Activated T-cell treated with anti-CD3 and anti-CD28 coated beads for 24 hours (primary cell): ENCODE data around the gene AIMP1.
"Not testable (repeated sequence)": the region's sequence is repeated elsewhere in the genome, so short reads cannot be mapped to it uniquely, and the experiment has no call there.

Experiments
- DNase-seq: peaks from one replicate; pipeline ENCODE4 v3.0.0-alpha.2; 2020; ENCODE audit warnings: low read depth

The AIMP1 gene

DNA sequence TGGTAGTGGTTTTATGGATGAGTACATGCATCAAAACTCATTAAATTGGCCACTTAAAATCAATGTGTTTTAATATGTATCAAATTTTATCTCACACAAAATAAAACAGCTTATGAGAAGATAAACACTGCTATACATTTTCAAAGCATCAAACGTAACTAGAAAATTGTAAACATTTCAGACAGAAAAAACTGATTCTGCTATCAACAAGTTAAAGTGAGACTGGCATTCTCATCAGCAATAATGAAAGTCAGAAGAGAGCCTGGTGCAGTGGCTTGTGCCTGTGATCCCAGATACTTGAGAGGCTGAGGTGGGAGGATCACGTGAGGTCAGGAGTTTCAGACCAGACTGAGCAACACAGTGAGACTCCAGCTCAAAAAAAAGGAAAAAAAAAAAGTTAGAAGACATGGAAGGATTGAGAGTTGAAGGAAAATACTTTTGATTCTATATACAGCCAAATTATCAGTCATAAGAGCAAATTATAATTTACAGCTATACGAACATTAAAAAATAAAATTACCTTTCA is 3.3 kb upstream of the AIMP1 start:
- no peak for DNase-seq

DNA sequence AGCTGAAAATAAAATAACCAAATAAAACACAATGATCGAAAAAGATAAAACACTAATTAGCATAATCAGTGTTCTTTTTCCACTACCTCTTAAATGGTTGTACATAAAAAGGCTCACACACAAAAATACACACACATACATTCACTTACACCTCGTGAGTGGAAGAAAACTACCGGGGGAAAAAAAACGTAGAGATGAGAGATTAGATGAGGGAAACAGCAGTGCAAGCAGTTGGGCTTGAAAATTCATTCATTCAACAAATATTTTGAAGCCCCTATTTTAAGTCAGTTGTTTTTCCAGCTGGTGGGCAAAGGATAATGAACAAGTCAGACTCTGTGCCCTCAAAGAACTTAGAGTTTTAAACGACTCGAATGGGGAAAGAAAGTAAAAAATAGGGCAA is 1.4 kb upstream of the AIMP1 start:
- no peak for DNase-seq

DNA sequence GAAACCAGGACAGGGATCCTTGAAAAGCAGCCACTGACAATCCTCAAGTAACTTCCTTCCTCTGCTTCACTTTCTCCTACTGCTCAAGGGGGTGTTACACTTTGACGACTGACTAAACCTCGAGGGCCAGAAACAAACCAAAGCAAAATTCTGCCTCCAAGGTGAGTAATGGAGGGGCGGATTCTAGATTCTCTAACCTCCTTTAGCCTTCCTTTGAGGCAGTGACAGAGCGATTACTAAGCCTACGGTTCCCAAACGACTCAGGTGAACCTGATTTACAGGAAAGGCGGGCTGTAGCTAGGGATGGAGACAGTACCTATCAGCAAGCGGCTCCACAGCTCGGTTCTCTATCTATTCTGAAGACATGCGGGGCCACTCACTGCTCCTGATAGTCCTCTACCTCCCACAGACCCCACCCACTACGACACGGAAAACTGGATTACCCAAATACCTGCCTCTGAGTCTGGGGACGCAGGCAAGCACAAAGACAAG is 828 bp upstream of the AIMP1 start:
- DNase-seq: peak; percentile 42

DNA sequence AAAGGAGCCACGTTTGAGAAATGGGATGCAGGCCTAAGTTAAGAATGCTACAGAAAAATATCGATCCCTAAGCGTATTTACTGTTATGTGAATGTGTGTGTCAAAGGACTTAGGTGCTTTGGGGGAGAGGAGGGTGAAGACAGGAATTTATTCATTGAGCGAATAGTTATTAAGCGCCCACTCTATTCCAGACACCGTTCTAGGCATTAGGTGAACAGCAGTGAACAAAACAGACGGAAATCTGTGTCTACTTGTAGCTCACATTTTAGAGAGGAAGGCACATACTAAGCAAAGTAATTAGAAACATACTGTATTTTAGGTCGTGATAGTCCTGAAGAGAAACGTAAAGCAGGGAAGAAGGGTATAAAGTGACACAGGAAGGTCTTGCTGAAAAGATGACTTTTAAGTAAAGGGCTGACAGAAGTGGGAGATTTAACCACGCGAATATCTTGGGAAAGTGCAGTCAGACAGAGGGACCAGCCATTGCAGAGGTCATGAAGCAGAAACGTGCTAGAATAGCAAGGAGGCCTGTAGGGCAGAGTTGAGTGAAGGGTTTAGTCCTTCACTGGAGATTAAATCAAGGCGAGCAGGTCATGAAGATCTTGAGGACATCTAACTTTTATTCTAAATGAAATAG is 541 bp downstream of the AIMP1 start:
- DNase-seq: no peak

DNA sequence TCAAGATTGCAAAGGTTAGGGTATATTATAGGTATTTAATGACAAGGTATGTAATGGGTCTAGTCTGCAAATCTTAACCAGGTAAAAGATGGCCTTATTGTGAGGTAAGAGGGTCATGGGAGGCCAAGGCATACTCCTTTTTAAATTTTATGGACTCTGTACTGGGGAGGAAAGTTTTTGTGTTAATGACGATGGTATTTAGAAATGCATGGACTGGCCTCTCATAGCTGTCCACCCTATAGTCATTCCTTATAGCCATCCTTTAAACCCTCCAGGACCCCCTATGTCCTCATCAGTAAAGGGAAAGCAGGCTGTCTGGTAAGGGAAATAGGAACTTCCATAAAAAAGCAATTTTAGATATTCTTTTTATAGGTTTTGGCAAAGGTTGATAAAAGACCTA is 1.5 kb downstream of the AIMP1 start:
- no peak for DNase-seq

DNA sequence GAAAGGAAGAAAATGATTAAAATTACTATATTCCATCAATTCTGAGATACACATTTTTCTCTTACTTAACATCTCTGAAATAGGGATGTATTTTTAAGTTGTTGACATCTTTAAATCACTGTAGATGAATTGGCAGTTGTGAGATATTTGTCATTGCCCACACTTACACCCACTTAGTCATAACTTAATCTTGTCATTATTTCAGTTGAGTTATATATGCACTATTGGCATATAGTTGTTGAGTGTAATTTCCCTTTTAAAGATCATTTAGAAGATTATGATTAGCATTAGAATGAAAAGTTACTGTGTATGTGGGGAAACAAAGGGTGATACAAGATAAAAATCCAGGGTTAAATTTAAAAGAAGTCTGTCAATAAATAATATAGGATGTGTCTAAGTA is 2.2 kb downstream of the AIMP1 start:
- DNase-seq: no peak

DNA sequence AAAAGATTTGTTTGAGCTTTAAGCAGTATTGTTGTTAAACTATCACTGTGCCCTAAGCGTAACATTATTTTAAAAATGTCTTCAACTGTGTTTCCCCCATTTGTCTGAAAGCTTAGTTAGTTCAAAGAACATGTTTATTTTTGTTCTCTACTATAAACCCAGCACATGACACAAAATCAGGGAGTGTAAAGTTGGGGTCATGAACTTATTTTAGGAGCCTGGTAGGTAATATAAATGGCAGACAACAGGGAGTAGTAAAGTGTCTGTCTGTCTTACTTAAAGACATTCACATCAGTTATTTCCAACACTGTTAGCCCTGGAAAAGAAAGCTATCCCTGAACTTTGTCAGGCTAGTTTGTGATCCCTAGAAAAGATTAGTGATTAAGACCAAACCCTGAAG is 3.9 kb downstream of the AIMP1 start:
- no peak for DNase-seq

DNA sequence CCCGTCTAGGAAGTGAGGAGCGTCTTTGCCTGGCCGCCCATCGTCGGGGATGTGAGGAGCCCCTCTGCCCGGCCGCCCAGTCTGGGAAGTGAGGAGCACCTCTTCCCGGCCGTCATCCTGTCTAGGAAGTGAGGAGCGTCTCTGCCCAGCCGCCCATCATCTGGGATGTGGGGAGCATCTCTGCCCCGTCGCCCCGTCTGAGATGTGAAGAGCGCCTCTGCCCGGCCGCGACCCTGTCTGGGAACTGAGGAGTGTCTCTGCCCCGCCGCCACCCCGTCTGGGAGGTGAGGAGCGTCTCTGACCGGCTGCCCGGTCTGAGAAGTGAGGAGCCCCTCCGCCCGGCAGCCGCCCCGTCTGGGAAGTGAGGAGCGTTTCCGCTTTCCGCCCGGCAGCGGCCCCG is 4.8 kb downstream of the AIMP1 start:
- DNase-seq: not testable (repeated sequence)

DNA sequence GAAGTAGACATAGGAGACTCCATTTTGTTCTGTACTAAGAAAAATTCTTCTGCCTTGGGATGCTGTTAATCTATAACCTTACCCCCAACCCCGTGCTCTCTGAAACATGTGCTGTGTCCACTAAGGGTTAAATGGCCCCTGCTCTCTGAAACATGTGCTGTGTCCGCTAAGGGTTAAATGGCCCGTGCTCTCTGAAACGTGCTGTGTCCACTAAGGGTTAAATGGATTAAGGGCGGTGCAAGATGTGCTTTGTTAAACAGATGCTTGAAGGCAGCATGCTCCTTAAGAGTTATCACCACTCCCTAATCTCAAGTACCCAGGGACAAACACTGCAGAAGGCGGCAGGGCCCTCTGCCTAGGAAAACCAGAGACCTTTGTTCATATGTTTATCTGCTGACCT is 5.5 kb downstream of the AIMP1 start:
- not testable (repeated sequence) for DNase-seq

DNA sequence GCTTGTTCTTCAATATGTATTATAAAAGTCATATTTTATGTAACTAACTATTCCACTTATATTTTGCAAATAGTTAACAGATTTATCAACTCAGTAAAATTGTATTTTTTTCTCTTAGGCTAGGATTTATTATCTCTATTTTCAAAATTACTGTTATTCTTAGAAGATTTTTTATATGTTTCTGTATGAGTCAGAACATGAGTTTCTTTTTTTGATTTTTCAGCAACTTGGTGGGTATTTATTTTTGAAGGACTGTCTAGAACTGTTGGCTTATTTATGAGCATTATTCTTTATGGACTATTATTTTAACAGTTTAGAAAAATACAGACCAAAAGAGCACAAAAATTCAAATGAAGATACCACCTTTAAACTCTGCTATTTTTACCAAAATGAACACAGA is 6.8 kb downstream of the AIMP1 start:
- DNase-seq: no peak

DNA sequence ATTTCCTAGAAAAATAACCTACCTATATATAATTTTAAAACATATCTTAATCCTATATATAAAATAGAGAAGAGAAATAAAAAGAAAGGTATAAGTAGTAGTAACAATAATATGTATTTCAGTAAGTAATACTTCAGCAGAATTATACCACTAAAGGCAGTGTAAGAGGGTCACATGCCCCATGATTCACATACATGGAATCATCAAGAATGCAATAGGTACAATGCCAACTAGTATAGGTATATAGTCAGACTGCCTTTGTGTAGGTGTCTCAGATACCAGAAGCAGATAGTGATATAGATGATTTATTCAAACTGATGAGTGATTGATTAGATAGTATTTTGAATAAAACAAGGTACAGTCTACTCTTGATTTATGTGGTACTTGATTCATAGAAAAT is 9.4 kb downstream of the AIMP1 start:
- DNase-seq: no peak

DNA sequence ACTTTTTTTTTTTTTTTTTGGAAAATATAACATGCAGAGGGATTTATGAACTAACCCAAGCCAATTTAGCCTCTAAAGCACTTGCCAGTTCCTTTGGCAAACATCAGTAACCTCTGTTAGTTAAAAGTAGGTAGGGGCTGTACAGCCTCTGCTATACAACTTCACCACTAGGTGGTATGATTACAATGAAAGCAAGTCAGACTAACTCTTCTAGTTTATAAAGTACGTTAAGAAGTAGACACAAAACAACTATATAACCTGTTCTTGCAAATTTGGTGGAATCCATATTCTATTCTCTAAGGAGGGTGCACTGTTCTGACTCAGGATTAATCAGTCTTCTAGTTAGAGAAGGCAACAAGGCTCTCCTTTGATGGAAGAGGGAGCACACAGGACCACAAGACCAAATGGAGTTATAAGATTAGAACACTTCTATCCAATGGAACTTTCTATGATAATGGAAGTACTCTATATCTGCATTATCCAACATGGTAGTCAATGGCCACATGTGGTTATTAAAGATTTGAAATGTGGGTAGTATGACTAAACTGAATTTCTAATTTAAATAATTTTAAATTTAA is 12.8 kb downstream of the AIMP1 start:
- DNase-seq: no peak

DNA sequence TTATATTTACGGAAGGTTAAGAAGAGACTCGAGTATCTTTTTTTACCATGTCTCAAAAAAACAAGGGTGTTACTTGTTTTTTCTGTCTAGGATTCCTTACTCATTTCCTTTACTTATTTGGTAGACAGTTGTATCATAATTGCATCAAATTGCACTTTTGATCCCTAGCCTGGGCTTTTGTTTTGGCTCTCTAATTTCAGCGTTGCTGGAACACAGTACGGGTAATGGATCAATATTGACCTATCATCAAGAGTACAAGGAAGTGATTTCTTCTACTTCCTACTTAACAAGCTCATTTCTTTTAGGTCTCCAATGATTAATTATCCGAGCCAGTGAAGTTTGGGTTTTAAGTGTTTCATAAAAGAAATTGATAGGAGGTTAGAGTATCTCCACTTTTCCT is 16.8 kb downstream of the AIMP1 start:
- no peak for DNase-seq

DNA sequence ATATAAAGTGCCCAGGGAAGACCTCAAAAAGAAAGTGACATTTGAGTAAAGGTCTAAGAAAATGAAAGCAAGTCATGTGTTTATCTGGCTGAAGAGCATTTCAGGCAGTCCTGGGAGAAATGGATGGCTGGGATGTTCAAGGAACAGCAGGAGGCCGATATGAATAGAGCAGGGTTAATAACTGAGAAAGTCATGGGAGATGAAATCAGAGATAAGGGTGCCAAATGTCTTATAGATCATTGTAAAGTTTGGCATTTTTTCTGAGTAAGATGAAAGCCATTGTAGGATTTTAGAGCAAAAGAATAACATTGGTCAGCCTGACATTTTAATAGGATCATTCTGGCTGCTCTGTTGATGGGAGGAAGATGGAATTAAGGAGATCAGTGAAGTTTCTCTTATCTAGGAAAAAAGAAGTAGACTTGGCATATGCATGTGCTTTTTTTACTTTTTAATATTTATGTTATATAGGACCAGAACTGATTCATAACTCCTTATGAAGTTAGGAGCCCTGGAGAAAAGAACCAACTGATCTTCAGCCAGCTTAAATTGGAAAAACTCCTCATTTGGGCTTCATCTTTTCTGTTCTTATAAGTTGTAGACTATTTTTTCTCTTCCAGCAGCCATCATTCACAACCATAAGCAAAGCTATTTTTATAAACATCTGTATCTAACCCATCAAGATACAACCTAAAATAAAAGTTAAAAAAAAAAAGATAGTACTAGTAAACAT is 18.6 kb downstream of the AIMP1 start:
- DNase-seq: no peak

DNA sequence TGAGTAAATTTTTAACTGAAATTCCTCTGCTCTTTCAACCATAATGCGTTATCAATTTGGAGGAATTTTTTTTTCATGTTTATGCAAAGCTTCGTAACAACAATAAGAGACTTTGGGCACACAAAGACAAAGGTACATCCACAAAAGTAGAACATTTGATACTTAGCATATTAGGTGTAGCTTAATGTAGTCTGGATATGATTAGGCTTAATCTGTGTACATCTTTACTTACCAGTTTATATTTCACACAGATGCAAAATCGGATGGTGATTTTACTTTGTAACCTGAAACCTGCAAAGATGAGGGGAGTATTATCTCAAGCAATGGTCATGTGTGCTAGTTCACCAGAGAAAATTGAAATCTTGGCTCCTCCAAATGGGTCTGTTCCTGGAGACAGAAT is 20.3 kb downstream of the AIMP1 start:
- no peak for DNase-seq

DNA sequence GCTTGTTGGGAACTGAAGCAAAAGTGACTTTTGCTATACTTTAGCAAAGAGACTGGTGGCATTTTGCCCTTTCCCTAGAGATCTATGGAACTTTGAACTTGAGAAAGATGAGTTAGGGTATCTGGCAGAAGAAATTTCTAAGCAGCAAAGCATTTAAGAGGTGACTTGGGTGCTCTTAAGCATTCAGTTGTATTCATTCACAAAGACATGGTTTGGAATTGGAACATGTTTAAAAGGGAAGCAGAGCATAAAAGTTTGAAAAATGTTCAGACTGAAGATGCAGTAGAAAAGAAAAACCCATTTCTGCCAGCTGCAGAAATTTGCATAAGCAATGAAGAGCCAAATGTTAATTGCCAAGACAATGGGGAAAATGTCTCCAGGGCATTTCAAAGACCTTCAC is 21.6 kb downstream of the AIMP1 start:
- DNase-seq: no peak

DNA sequence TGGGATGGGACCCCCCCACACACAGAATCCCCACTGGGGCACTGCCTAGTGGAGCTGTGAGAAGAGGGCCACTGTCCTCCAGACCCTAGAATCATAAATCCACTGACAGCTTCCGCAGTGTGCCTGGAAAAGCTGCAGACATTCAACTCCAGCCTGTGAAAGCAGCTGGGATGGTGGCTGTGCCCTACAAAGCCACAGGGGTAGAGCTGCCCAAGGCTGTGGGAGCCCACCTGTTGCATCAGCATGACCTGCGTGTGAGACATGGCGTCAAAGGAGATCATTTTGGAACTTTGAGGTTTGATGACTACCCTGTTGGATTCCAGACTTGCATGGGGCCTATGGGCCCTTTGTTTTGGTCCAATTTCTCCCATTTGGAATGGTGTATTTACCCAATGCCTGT is 22.3 kb downstream of the AIMP1 start:
- no peak for DNase-seq

DNA sequence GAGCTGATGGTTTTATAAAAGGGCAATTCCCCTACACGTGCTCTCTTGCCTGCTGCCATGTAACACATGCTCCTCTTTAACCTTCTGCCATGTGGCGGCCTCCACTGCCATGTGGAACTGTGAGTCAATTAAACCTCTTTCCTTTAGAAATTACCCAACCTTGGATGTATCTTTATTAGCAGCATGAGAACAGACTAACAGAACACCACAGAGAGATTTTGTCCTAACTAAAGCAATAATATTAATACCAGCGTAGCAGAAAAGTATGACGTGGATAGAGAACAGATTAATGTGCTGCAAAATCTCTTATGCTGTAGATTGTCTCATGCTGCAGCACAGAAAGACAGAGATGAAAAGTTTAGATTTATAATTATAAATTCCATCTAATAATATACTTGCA is 23.1 kb downstream of the AIMP1 start:
- no peak for DNase-seq

DNA sequence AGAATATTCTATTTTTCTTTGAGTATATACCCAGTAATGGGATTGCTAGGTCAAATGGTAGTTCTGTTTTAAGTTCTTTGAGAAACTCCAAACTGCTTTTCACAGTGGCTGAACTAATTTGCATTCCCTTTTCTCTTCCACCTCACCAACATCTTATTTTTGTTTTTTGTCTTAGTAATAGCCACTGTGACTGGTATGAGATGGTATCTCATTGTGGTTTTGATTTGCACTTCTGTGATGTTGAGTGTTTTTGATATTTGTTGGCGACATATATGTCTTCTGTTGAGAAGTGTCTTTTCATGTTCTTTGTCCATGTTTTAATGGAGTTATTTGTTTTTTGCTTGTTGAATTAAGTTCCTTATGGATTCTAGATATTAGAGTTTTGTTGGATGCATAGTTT is 24.4 kb downstream of the AIMP1 start:
- DNase-seq: no peak

DNA sequence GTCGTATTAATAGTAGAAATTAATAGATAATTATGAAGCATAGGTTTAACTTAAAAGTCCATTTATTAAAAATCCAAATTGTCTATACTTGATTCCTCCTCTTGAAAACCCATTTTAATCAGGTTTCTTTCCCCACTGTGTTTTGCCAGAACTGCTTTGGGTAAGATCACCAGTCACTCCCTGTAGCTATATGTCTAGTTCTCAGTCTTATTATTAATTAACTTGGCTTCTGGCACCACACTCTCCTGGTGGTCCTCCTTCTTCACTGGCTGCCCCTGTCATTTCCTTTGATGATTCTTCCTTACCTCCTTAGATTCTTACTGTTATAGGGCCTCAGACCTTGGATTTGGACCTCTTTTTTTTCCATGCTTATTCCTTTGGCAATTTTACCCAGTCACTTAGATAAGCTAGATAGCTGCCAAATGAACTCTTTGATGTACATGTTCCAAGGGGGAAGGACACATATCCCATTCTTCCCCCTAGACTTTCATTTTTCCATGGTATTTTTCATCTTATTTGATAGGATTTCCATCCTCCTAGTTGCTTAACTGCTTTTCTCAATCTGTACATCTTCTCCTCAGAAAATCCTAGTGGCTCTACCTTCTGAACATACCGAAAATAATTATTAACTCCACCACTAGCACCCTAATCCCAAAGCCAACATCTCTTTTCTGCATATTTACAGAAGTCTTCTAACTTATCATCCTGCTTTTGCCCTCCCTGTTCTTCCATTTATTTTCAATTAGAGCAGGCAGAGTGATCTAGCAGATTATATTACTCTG is 27.7 kb downstream of the AIMP1 start:
- DNase-seq: no peak

DNA sequence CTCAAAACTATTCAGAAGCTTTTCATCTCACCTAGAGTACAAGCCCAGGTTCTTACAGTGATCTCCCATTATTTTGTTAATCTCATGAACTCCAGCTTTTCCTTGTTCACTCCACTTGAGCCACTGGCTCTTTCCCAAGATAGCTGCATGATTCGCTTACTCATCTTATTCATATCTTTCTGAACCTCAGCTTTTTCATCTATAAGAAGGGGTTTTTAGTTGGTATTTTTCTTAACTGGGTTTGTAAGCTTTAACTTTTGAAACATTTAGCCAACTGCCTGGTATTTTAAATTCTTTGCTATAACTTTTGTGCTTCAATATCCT is 28.3 kb downstream of the AIMP1 start:
- DNase-seq: no peak

DNA sequence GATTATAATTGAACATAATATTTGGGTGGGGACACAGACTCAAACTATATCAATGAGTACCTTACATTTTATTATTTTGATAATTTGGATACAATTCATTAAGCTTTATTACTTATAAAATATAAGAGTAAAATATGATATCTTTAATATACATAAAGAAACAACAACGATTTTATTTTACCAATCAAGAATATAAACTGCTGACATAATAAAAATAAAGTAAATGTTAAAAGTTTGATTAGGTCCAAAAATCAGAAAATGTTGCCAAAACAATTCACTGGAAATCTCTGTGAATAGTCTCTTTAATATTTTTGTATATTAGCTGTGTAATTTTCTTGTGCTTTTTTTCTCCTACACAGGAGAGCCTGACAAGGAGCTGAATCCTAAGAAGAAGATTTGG is 30.8 kb downstream of the AIMP1 start:
- no peak for DNase-seq

DNA sequence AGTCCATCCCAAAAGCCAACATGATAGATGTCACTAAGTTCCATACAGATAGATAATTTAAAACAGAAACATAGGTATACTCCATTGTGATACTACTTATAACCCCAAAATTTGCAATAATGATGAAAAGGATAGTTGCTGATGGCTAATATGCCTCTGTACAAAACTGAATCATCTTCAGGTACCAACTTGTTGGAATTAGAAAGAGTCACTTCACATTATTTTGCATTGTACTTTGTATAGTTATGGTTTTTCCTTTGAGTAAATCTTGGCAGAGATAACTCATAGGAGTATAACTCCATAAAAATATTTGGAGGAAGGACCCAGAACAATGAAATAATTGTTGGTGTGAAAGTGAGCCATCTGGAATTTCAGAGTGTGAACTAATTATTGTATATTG is 34.7 kb downstream of the AIMP1 start:
- DNase-seq: no peak
